OCI-M2 (cell line): Measurements from ENCODE around the gene NACA2.
"Not testable (repeated sequence)": the region's sequence is repeated elsewhere in the genome, so short reads cannot be mapped to it uniquely, and the experiment has no call there.

Experiments used
- DNase-seq: peaks from one replicate; lab custom pipeline; 2025; ENCODE audit not compliant: unreplicated experiment; lab: John Stamatoyannopoulos, UW

The NACA2 gene

DNA sequence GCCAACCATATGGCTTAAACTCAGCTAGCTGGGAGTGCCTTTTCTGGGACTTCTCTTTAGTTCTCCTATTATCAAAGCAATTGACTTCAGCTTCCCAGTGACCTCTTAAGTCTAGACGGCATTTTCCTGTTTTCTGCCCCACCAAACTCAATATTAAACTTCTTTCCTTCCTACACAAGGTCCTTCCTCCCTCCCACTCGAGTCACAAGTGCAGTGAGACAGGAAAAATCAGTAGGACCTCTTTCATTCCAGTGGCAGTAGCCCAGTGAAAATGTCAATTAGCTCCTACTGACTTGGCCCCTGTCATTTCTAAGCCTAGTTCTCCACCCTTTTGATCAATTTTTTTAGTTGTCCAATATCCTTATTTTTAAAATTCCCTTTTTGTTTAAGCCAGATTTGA lies 9.6 kb upstream of the NACA2 start:
- no peak for DNase-seq

GRCh38 chr17:61599608-61600007 lies 8.6 kb upstream of the NACA2 start:
- DNase-seq: no peak

DNA sequence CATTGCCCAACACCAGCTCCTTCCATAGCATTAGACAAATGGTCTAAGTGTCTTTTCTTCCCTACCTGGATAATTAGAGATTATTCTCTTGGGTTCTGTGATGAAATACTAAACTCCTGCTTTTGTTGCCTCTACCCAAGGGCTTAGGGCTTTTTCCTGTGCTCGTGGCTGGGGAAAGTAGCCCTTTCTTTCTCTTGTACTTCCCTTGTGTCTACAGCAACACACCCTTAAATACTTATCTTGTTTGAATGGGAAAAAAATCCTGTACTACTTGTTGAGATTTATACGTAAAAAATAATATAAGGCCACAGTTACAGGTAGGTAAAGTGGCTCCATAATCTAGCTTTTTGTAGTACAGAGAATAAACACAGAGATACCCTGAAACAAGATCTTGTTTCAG lies 7.0 kb upstream of the NACA2 start:
- no peak for DNase-seq

DNA sequence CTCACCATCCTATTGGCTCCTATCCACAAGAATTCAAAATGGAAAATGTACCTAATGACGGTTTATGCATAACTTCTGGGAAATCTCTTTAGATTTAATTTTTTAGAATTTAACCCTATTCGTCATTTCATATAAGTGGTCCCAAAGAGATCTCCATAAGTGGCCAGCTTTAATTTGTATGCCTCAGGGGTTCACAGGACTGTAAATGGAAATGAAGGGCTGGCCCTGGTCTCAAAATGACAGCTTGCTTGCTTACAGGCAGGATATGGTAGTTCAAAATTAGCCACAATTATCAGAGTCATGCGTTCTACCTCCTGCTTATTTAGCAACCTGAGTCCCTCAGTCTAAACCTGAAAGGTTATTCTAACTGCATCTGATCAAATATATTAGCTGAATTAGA lies 6.6 kb upstream of the NACA2 start:
- no peak for DNase-seq

DNA sequence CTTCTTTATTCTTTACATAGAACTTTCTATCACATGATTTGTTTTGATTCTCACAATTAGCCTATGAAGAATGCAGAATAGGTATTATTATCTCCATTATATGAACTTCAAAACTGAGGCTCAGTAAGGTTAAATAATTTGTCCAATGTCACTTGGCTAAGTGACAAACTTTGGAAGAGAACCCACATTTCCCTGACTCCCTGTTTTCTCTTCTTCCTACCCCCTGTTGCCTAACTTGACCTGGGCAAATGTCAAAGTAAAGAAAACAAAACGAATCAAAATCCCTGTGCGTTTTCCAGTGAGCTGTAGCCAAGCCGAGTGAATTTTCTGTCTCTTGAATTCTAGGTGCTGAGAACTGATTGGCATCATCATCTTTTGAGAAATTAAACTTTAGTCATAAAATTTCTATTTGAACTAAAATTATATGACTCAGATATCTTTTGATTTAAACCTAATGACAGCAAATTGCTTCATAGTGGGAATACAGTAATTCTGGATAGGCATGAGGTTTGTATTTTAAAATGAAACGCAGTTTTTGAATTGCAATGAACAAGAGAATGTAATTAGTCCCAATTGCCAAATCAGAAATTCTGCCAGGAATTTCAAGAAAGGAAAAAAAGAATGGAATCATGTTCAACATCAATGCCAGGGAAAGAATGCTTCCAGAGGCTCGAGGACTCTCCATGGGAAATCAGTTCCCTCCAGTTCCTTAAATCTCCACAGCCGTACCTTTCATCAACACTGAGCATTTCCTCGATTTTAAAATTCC lies 4.6 kb upstream of the NACA2 start:
- no peak for DNase-seq

GRCh38 chr17:61594294-61594825 lies 3.3 kb upstream of the NACA2 start:
- no peak for DNase-seq

GRCh38 chr17:61593426-61593825 lies 2.4 kb upstream of the NACA2 start:
- no peak for DNase-seq

GRCh38 chr17:61591930-61592329 lies 911 bp upstream of the NACA2 start:
- no peak for DNase-seq

DNA sequence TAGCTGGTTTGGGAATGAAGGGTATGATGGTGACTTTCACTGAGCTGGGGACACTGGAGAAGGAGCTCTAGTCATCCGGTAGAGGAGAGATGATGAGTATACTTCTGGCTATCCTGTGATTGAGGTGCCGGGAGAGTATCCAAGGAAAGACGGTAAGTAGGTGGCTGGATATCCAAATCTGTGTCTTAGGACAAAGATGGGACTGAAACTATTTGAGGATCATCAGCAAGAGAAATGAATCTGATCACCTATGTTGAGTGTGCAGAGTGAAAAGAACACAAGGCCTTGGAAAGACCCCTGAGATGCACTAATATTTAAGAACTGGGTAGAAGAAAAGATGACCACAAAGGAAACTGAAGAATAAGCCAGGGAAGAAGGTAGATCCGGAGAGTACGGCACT lies 1.0 kb downstream of the NACA2 start:
- no peak for DNase-seq

DNA sequence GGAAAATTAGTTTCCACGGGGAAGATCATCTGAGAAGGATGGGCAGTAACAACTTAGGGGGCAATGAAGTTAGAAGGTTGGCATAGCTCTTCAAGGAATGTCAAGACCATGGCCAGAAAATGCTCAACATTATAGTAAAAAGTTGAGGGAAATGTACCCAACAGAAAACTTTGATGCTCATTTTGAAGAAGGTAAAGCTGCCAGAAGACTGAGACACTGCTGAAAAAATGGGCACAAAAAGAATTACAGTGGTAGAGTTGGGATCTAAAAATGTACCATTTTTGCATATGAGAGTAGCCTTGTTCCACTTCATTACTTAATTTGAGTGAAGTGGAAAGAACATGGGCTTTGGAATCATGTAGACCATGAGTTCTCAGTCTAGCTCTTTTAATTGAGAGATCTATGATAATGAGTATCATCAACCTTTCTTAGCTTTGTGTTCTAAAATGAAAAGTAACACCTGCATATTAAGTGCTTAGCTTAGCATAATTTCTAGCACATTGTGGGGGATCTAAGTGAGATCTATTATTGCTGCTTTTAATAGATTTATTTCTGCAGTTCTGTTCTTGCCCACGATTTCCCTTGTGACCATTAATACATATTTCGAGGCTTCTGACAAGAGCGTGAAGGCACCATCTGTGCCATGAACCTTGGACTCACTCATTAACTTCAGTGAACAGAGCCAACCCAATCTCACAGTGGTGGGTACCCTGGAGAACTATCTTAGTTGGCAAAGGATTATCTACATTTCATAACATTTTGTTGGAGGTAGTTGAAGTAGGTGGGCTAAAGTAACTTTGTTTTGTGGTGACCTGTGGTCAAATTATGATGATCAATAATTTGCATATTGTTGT lies 3.0 kb downstream of the NACA2 start:
- no peak for DNase-seq

GRCh38 chr17:61587242-61587641 lies 3.8 kb downstream of the NACA2 start:
- DNase-seq: no peak

- not testable (repeated sequence) for DNase-seq
Observed at GRCh38 chr17:61586622-61587021, 4.4 kb downstream of the NACA2 start.

- no peak for DNase-seq
Observed at GRCh38 chr17:61586031-61586566, 4.9 kb downstream of the NACA2 start.

GRCh38 chr17:61584866-61585265 lies 6.2 kb downstream of the NACA2 start:
- DNase-seq: no peak

DNA sequence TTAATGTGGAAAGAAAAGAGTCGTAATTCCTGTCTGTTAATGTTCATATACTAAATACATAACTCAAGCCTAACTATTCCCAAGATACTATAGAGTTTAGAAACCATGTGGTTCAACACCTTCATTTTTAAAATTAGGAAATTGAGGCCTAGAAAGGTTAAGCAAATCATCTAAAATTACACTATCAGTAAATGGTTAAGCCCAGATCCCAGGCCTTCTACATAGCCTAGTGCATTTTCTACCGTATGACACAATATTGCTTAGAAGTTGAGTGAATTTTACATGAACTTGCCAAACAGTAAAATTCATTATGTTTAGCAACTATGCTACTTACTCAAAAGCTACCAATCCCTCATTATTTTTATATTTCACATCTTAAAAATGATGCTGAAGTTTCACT lies 6.8 kb downstream of the NACA2 start:
- DNase-seq: no peak

DNA sequence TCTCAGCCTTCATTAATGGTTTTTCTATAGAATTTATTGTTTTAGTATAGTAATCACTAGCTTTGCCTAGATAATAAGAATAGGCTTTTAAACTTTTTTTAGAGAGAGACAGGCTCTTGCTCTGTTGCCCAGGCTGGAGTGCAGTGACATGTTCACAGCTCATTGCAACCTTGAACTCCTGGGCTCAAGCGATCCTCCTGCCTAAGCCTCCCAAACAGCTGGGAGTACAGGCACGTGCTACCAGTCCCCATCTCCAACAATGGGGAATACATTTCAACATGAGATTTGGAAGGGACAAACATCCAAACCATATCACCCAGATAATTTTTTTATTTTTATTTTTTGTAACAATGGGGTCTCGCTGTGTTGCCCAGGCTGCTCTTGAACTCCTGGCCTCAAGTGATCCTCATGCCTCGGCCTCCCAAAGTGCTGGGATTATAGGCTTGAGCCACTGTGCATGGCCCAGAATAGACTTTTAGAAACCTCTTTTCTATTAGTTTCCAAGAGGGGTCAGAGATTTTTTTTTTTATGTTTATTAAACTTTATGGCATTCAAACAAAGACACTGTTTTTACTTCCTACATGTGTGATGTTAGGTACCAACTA lies 7.3 kb downstream of the NACA2 start:
- no peak for DNase-seq

GRCh38 chr17:61583242-61583641 lies 7.8 kb downstream of the NACA2 start:
- DNase-seq: no peak

- no peak for DNase-seq
Observed at GRCh38 chr17:61582593-61582992, 8.4 kb downstream of the NACA2 start.

- no peak for DNase-seq
Observed at GRCh38 chr17:61581611-61582349, 9.2 kb downstream of the NACA2 start.

DNA sequence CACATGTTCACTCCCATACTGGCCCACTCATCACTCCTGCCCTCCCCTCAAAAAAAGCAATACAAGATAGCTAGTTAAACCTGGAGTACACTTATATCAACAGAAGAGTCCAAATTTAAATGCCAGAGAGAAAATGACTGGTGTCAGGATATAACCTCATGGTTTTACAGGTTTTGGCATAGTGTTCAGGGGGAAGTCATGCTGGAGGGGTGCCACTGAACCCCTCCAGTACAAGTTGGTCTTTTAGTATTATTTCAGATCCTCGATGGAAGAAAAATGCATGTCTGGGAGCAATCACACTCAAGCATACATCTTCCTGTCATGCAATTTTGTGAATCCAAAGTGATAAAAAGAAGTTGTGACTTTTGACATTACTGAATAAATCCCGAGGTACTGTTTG lies 10.5 kb downstream of the NACA2 start:
- no peak for DNase-seq

DNA sequence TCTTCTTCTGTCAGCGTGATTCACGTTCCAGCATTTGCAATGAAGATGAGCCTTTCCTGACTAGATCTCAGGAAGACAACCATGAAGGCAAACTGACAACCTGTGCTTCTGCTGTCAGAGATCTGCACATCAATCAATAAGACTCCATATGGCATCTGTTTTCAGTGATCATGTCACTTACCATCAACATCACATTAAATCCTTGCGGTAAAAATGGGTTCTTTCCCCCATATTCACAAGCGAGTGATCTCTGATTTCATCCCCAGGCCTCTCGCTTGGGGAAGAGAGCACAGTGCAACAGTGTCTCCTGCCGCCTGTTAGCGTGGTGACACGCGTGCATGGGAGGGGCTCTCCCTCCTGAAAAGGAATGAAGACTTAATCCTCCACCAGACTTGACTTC lies 11.1 kb downstream of the NACA2 start:
- DNase-seq: no peak
